Inflammatory macrophage treated with lipopolysaccharide for 4 hours (primary cell): ENCODE results near the gene GNAQ.
A peak's percentile ranks its signal among the peaks of the same experiment; 100 is the strongest.

Source experiments
- DNase-seq: peaks from one replicate; pipeline ENCODE4 v3.0.0-alpha.2; 2020

The GNAQ gene

GRCh38 chr9:77939149-77939668 is 92.4 kb downstream of the GNAQ start:
- no peak for DNase-seq

DNA sequence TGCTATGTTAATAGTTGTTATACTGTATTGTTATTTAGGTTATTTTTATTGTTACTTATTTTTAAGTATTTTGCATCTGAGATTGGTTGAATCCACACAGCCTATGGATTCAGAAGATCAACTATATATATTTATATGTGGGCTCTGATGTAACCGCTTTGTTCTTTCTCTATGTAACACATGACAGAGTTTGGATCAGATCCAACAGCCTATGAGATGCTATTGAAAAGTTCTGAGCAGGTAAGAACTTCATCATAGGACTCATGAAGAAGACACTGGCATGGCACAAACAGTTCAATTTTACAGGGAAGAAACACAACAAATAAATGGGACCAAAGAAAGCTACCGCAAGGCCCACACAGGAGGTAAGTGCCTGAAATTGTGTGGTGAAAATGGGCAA is 93.4 kb downstream of the GNAQ start:
- no peak for DNase-seq

DNA sequence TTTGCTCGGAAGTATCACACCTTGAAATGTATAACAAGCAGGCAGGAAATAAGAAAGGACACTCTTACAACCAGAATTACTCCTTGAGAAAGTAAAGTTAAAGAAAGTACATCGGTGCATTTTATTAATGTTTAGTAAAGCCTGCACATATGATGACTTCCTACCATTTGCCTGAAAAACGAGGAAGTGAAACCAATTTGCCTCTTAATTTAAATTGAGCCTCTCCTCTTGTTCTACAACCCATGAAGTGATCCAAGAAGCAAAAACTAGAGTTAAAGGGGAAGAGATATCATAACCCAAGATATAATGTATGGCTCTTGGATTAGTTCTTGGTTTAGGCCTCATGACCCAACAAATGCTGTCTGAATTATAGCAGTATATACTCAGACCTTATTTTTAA is 95.6 kb downstream of the GNAQ start:
- peak; percentile 83 for DNase-seq

GRCh38 chr9:77935211-77935610 is 96.4 kb downstream of the GNAQ start:
- peak; percentile 89 for DNase-seq

DNA sequence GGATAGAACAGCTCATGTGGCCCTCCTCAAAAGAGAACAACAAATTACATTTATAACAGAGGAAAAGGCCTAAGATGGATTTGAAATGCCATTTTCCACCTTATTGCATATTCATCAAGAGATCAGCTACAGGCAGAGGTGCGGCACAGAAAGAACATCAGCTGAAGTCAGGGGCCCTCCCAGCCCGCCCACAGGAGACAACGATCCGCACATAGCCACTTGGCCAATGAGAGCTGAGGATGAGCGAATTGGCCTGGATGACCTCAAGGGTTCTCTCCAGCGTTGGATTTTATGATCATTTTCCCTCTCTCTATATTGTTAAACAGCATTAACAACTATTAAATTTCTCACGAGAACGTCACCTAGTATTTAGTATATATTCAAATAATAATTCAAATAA is 97.6 kb downstream of the GNAQ start:
- DNase-seq: no peak

DNA sequence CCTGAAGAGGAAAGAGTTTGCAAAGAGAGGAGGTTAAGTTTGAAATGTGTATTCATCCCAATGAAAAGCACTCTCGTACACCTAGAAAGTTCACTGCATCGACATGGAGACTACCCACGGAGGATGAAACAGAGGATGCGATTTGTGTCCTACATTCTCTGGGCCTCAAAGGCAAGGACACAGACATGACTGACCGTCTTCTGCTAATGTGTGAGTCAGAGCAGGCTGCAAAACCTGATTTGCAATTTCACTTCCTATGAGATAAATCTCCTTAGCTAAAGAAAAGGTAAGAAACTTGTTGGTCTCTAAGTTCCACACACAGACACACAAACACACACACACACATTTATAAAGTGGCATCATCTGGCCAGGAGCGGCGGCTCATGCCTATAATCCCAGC is 98.6 kb downstream of the GNAQ start:
- DNase-seq: no peak

- DNase-seq: no peak
Observed at GRCh38 chr9:77929942-77930341, 101.7 kb downstream of the GNAQ start.

DNA sequence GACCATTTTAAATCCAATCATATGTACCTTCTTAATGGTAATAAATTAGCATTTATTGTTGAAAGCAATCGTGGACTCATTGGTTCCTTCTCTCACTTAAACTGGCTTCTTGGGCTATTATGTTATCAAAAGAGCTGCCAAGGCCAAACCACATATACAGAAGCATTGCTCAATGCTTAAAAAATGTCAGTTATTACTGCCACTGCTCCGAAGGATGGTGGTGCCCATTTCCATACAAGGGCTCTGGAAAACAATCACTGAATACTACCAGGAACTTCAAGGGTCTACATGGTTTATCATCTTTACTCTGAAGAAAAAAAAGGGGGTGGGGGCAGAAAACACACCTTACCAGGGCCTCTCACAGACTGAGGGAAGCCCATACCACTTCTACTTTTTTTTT is 104.3 kb downstream of the GNAQ start:
- no peak for DNase-seq

DNA sequence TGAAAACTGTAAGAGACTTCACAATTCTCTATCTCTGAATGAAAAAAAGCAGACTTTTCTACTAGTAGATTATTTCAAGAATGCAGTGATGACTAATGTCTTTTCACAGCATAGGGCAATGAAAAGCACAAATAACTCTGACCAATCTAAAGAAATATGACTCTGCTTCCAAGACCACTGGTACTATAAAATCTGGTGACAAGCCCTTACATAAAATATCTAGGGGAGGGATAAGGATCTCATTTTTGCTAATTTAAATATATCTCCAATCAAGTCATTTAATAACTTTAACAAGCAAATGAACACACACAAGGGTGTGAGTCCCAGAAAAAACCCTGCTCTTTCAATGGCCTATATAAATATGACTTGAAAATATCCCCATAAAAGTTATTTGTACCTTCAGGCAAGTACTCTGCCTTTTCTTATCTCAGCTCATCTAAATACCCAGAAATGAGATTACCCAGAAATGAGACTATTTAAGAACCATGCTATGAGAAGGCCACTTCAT is 105.2 kb downstream of the GNAQ start:
- DNase-seq: no peak

DNA sequence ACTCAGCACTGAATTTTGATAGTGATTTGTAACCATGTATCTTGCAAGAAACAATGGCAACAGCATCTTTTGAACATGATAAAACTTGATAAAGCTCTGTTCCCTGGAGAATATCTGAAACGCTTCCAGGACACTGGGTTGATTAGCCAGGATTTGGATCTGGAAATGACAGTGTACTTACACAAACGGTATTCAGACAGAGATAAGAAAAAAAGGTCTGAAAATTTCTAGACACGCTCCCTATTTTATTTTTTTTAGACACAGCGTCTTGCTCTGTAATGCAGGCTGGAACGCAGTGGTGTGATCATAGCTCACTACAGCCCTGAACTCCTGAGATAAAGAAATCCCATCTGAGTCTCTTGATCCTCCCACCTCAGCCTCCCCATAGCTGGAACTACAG is 109.0 kb downstream of the GNAQ start:
- no peak for DNase-seq

DNA sequence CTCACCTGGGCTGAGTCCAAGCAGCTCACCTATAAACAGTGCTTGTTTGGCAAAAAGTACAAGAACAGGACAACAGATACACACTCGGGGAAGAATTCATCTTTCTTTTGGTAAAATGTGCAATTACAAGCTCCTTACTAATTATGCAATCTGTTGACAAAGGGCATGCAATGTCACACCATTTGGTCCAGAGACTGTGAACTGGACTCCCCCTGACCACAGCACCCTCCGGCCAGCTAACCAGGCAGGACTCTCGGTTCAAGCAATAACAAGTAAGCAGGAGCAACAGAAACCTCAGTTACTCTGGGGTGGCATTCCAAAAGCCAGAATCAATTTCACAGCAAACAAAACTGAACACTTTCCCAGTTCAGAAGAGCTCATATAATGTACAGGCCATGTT is 113.8 kb downstream of the GNAQ start:
- DNase-seq: no peak

DNA sequence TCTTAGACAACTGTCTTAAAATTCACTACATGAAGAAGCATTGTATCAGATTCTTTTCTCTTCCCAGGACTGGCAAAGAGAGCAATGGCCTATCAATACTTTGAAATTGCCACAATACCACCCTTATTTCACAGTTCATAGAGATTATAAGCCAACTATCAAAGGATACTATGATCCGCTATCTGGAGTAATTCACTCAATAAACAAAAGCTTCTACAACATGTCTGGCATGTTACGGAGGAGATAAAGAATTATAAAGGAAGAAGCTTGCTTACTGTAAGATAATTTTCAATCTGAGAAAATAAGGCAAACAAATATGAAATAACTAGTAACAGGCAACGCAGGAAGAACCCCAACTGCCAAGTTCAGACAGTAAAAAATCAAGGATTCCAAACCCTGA is 114.8 kb downstream of the GNAQ start:
- no peak for DNase-seq

- no peak for DNase-seq
Observed at GRCh38 chr9:77916410-77916819, 115.2 kb downstream of the GNAQ start.

GRCh38 chr9:77915744-77916143 is 115.9 kb downstream of the GNAQ start:
- DNase-seq: no peak

- DNase-seq: peak; percentile 77
Observed at GRCh38 chr9:77912895-77913693, 118.5 kb downstream of the GNAQ start.

DNA sequence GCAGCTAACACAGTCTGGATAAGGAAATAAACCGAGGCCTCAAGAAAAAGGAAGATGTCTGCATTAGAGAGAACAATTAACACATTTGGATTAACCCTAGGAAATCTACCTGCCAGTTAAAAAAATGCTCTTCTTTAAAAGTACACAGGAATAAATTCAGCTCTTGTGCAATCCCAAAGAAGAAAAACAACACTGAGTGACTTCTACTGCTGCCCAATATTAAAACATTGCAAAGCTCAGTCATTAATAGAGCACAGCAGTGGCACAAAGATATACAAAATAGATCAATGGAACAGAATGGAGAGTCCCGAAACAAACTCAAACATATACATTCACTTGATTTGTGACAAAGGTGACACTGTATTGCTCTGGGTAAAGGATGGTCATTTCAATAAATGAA is 119.7 kb downstream of the GNAQ start:
- no peak for DNase-seq

DNA sequence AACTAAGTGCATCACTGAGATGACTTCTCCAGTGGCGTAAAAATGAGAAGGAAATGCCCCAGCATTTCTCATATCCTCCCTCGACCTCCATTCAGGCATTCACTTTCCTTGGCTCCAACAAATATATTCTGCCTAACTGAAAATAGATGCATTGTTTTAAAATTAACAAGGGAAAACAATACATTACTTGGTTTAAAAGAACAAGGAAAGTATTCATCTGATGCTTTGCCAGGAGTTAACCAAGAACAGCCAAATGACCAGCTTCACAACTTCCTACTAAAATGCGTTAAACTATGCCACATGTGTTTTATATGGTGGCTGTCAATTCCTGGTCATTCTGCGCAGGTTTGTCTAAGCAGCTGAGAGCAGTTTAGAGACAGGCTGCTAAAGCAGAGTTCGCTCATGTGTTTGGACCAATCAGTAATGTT is 121.4 kb downstream of the GNAQ start:
- DNase-seq: peak; percentile 47

DNA sequence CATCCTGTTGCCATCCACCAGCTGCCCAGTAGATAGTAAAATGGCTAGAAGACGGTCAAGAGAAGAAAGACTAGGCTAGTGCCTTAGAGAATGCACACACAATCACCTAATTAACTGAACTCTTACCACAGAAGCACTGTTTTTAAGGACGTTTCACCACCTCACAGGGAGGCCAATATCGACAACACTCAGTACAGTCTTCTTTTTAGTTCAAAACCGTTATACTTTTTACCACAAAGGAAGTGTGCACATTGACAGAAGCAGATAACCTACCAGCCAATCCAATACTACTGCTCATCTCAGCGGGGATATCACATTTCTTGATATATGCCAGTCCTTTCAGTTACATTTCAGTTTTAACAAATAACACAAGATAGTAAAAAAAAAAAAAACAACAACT is 122.3 kb downstream of the GNAQ start:
- DNase-seq: no peak

- no peak for DNase-seq
Observed at GRCh38 chr9:77908293-77908692, 123.3 kb downstream of the GNAQ start.

GRCh38 chr9:77907585-77907984 is 124.0 kb downstream of the GNAQ start:
- DNase-seq: no peak

GRCh38 chr9:77906991-77907390 is 124.6 kb downstream of the GNAQ start:
- no peak for DNase-seq

- no peak for DNase-seq
Observed at GRCh38 chr9:77903666-77904285, 127.8 kb downstream of the GNAQ start.

DNA sequence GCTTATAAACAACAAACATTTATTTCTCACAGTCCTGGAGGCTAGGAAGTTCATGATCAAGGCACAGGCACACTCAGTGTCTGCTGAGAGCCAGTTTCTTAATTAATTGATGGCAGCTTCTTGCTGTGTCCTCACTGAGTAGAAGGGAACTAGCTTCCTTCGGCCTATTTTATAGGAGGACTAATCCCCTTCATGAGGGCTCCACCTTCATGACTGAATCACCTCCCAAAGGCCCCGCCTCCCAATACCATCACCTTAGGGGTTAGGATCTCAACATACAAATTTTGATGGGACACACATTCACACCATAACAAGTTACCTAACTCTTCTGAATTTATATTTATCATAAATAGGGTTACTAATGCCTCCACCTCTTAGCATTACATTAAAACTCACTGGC is 129.8 kb downstream of the GNAQ start:
- no peak for DNase-seq

DNA sequence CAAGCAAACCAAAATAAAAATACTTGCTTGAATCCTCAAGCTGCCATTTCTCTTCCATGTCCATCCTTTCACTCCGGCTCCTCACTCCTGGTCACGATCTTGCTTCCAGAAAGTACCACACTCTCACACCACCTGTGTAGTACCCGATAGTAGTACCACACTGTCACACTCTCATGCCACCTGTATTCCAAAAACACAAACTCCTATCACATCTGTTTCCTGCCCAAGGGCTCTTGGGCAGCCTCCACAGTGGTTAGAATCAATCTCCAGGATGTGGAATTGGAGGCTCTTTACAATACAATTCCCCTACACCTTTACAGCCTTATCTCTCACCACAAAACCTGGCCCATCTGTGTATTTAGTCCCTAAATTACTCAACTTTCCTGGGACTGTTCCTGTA is 130.6 kb downstream of the GNAQ start:
- no peak for DNase-seq
